ENCODE results near the gene SYNE1.

SYNE1 gene

GRCh38 chr6:152313542-152314482 is 323.4 kb downstream of the SYNE1 start:
- no peak for DNase-seq (ENCODE audit: low spot score)
- in situ Hi-C loops (cut with MboI; ENCODE audit: low sequenced_read_pairs, unreplicated experiment), result no loop called here

GRCh38 chr6:152312434-152312833 is 324.7 kb downstream of the SYNE1 start:
- in situ Hi-C loops (cut with MboI; ENCODE audit: low sequenced_read_pairs, unreplicated experiment), result no loop called here
- no peak for DNase-seq (ENCODE audit: low spot score)
- no peak for TF ChIP-seq CTCF (IDR thresholded peaks at IDR 0.05; ENCODE audit: borderline replicate concordance, control extremely low read depth, extremely low read depth, insufficient read depth, missing control alignments)

More at GRCh38 chr6:152313542-152314482, 323.4 kb downstream of the SYNE1 start:
- TF ChIP-seq CTCF (IDR thresholded peaks at IDR 0.05; ENCODE audit: borderline replicate concordance, control extremely low read depth, extremely low read depth, insufficient read depth, missing control alignments), result no peak

GRCh38 chr6:152310371-152310954 is 326.7 kb downstream of the SYNE1 start:
- no peak for TF ChIP-seq CTCF (IDR thresholded peaks at IDR 0.05; ENCODE audit: borderline replicate concordance, control extremely low read depth, extremely low read depth, insufficient read depth, missing control alignments)
- in situ Hi-C loops (cut with MboI; ENCODE audit: low sequenced_read_pairs, unreplicated experiment), result no loop called here
- no peak for DNase-seq (ENCODE audit: low spot score)

GRCh38 chr6:152309648-152310047 is 327.5 kb downstream of the SYNE1 start:
- no peak for TF ChIP-seq CTCF (IDR thresholded peaks at IDR 0.05; ENCODE audit: borderline replicate concordance, control extremely low read depth, extremely low read depth, insufficient read depth, missing control alignments)
- in situ Hi-C loops (cut with MboI; ENCODE audit: low sequenced_read_pairs, unreplicated experiment), result no loop called here
- DNase-seq (ENCODE audit: low spot score), result no peak

GRCh38 chr6:152309006-152309405 is 328.2 kb downstream of the SYNE1 start:
- in situ Hi-C loops (cut with MboI; ENCODE audit: low sequenced_read_pairs, unreplicated experiment), result no loop called here
- DNase-seq (ENCODE audit: low spot score), result no peak
- TF ChIP-seq CTCF (IDR thresholded peaks at IDR 0.05; ENCODE audit: borderline replicate concordance, control extremely low read depth, extremely low read depth, insufficient read depth, missing control alignments), result no peak

- TF ChIP-seq CTCF (IDR thresholded peaks at IDR 0.05; ENCODE audit: borderline replicate concordance, control extremely low read depth, extremely low read depth, insufficient read depth, missing control alignments), result no peak
- DNase-seq (ENCODE audit: low spot score), result no peak
- in situ Hi-C loops (cut with MboI; ENCODE audit: low sequenced_read_pairs, unreplicated experiment), result no loop called here
These were observed 328.9 kb downstream of the SYNE1 start for GRCh38 chr6:152308306-152308705.

Measured in GM13976 (cell line).